GM12865 (cell line): ENCODE results near the gene ARFGAP1.
A peak's percentile ranks its signal among the peaks of the same experiment; 100 is the strongest.

Experiments used
- DNase-seq: peaks from one replicate; pipeline ENCODE4 v3.0.0; 2010; ENCODE audit warnings: low read depth
- H3K4me3 ChIP-seq: 2 replicates; pipeline ENCODE4 v1.5.1; 2011; ENCODE audit warnings: mild to moderate bottlenecking, low read depth, low read length, control low read depth
- CTCF ChIP-seq: IDR thresholded peaks from 2 replicates; pipeline ENCODE4 v1.5.1; 2011; ENCODE audit warnings: low read length, control low read depth, low read depth, inconsistent platforms; ENCODE audit not compliant: insufficient read depth; ENCODE audit errors: missing control alignments

Gene ARFGAP1

GRCh38 chr20:63287697-63288580 lies 15.3 kb downstream of the ARFGAP1 start:
- TF ChIP-seq CTCF, result no peak
- H3K4me3 ChIP-seq, result no peak overlapping the region
- no peak for DNase-seq

- no peak for DNase-seq
- H3K4me3 ChIP-seq, result no peak overlapping the region
- TF ChIP-seq CTCF, result no peak
Measured at GRCh38 chr20:63288581-63289251, 16.1 kb downstream of the ARFGAP1 start.

- no peak for TF ChIP-seq CTCF
- no peak for DNase-seq
- no peak overlapping the region for H3K4me3 ChIP-seq
Measured at GRCh38 chr20:63289311-63290135, 16.9 kb downstream of the ARFGAP1 start.

- no peak for DNase-seq
- H3K4me3 ChIP-seq, result no peak overlapping the region
- TF ChIP-seq CTCF, result no peak
Measured at GRCh38 chr20:63290136-63290676, 17.6 kb downstream of the ARFGAP1 start.

GRCh38 chr20:63290677-63291472 lies 18.3 kb downstream of the ARFGAP1 start:
- DNase-seq, result peak; percentile 47
- no peak overlapping the region for H3K4me3 ChIP-seq
- peak; percentile 80 for TF ChIP-seq CTCF

GRCh38 chr20:63291811-63292210 lies 19.2 kb downstream of the ARFGAP1 start:
- no peak for TF ChIP-seq CTCF
- DNase-seq, result no peak
- H3K4me3 ChIP-seq, result no peak overlapping the region
